Tibial nerve (tissue), 4 donors: Measurements from ENCODE around the gene JMY. TPM values are rescaled to one million over a fixed set of nuclear protein-coding genes. Genes with fewer than 3 reads are reported as not detected.

ENCODE experiments used
- DNase-seq, 2 donors: peaks; one replicate each; pipeline ENCODE4 v3.0.0-alpha.2; 2019; ENCODE audit warnings: low spot score in 2 of 2
- H3K27ac ChIP-seq, 4 donors: fragments of 200-600 bp; sonication (generic) in 3 of 4; one replicate each; pipeline ENCODE4 v1.5.1; 2017 to 2019; ENCODE audit warnings: mild to moderate bottlenecking in 1 of 4
- H3K27me3 ChIP-seq, 2 donors: fragments of 200-600 bp; sonication (generic) in 1 of 2; one replicate each; pipeline versions ENCODE4 v1.5.1 to v1.6.0; 2017 to 2019
- H3K36me3 ChIP-seq, 3 donors: fragments of 200-600 bp; sonication (generic); one replicate each; pipeline ENCODE4 v1.5.1; 2018 to 2019
- H3K4me1 ChIP-seq, 4 donors: fragments of 200-600 bp; sonication (generic) in 3 of 4; one replicate each; pipeline ENCODE4 v1.5.1; 2017 to 2019
- H3K4me3 ChIP-seq, 4 donors: fragments of 200-600 bp; sonication (generic) in 3 of 4; one replicate each; pipeline ENCODE4 v1.5.1; 2017 to 2019; ENCODE audit warnings: mild to moderate bottlenecking in 1 of 4, moderate library complexity in 1 of 4
- H3K9me3 ChIP-seq, 4 donors: fragments of 200-600 bp; sonication (generic) in 3 of 4; one replicate each; pipeline ENCODE4 v1.5.1; 2017 to 2019
- EP300 ChIP-seq, 2 donors: sonication (generic); formaldehyde crosslinking; IDR thresholded peaks; one replicate each; pipeline ENCODE4 v1.6.1; 2017; ENCODE audit warnings: antibody characterized with exemption in 2 of 2, mild to moderate bottlenecking in 1 of 2
- POLR2A ChIP-seq, 2 donors: fragments of 450-650 bp; IDR thresholded peaks; one replicate each; pipeline ENCODE4 v1.6.1; 2017; ENCODE audit warnings: antibody characterized with exemption in 2 of 2, mild to moderate bottlenecking in 2 of 2, moderate library complexity in 2 of 2
- WGBS, 2 donors: methylation state at CpG; one replicate each; pipeline ENCODE4 v1.1.5; 2018; 5-methylcytosine and 5-hydroxymethylcytosine counted together
- total RNA-seq, 4 donors: library from RNA; depleted of rRNA; stranded (reverse); fragments of >200 nt; gene quantifications; one replicate each; pipeline ENCODE4 v1.1.0, GENCODE V29; 2016
- TF ChIP-seq, protein P1 (sequence below), 5 experiments: fragments of 200-600 bp in 3 of 5; fragments of 450-650 bp in 2 of 5; sonication (generic) in 3 of 5; IDR thresholded peaks; one replicate each; pipeline ENCODE4 v1.5.1; 2016 to 2019; ENCODE audit warnings: antibody characterized with exemption in 5 of 5, mild to moderate bottlenecking in 3 of 5, moderate library complexity in 2 of 5

Gene JMY
- total RNA-seq, 4 donors from 2014 or later = 14.7 to 25.7 (median 23.4) TPM

GRCh38 chr5:79205965-79206364, 30.0 kb upstream of the JMY start:
- no peaks in the 10 kb centered on the region for H3K4me1 ChIP-seq
- H3K4me3 ChIP-seq = no peak overlapping the region
- DNase-seq = no peak
- TF ChIP-seq EP300 (IDR thresholded peaks at IDR 0.05) = no peak
- no peak for TF ChIP-seq POLR2A (IDR thresholded peaks at IDR 0.05)
- TF ChIP-seq, protein P1, sequence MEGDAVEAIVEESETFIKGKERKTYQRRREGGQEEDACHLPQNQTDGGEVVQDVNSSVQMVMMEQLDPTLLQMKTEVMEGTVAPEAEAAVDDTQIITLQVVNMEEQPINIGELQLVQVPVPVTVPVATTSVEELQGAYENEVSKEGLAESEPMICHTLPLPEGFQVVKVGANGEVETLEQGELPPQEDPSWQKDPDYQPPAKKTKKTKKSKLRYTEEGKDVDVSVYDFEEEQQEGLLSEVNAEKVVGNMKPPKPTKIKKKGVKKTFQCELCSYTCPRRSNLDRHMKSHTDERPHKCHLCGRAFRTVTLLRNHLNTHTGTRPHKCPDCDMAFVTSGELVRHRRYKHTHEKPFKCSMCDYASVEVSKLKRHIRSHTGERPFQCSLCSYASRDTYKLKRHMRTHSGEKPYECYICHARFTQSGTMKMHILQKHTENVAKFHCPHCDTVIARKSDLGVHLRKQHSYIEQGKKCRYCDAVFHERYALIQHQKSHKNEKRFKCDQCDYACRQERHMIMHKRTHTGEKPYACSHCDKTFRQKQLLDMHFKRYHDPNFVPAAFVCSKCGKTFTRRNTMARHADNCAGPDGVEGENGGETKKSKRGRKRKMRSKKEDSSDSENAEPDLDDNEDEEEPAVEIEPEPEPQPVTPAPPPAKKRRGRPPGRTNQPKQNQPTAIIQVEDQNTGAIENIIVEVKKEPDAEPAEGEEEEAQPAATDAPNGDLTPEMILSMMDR (IDR thresholded peaks at IDR 0.05) = no peak
- no peaks in the 10 kb centered on the region for H3K27me3 ChIP-seq
- 70 to 73% methylated on average over 3 of the region's 3 CpGs for WGBS, 2 donors
- no peaks in the 10 kb centered on the region for H3K36me3 ChIP-seq
- H3K27ac ChIP-seq = no peak overlapping the region
- H3K9me3 ChIP-seq = no peaks in the 10 kb centered on the region

- 92 to 95% methylated on average over 3 of the region's 3 CpGs for WGBS, 2 donors
- TF ChIP-seq, protein P1 (IDR thresholded peaks at IDR 0.05) = no peak
- TF ChIP-seq EP300 (IDR thresholded peaks at IDR 0.05) = no peak
Measured at GRCh38 chr5:79206541-79206940, 29.4 kb upstream of the JMY start.

GRCh38 chr5:79209505-79209904, 26.4 kb upstream of the JMY start:
- TF ChIP-seq, protein P1 (IDR thresholded peaks at IDR 0.05) = no peak
- no peak for TF ChIP-seq EP300 (IDR thresholded peaks at IDR 0.05)
- TF ChIP-seq POLR2A (IDR thresholded peaks at IDR 0.05) = no peak
- Histone ChIP-seq H3K27me3 (no peaks in the 10 kb centered on the region), H3K27ac (no peak overlapping the region), H3K36me3 (no peaks in the 10 kb centered on the region), H3K9me3 (no peaks in the 10 kb centered on the region), H3K4me3 (no peak overlapping the region), H3K4me1 (no peaks in the 10 kb centered on the region)
- DNase-seq = no peak

More at GRCh38 chr5:79206541-79206940, 29.4 kb upstream of the JMY start:
- no peaks in the 10 kb centered on the region for H3K36me3 ChIP-seq
- H3K27me3 ChIP-seq = no peaks in the 10 kb centered on the region
- H3K9me3 ChIP-seq = no peaks in the 10 kb centered on the region
- DNase-seq = no peak
- no peak overlapping the region for H3K4me3 ChIP-seq
- no peak overlapping the region for H3K27ac ChIP-seq
- no peaks in the 10 kb centered on the region for H3K4me1 ChIP-seq

- Histone ChIP-seq H3K4me3 (no peak overlapping the region), H3K9me3 (no peaks in the 10 kb centered on the region), H3K4me1 (no peaks in the 10 kb centered on the region), H3K27me3 (no peaks in the 10 kb centered on the region), H3K36me3 (peaks cover 0 to 10% (median 0%) of the 10 kb centered on the region in 3 donors), H3K27ac (no peak overlapping the region)
- TF ChIP-seq, protein P1 (IDR thresholded peaks at IDR 0.05) = no peak
- TF ChIP-seq POLR2A (IDR thresholded peaks at IDR 0.05) = no peak
- no peak for TF ChIP-seq EP300 (IDR thresholded peaks at IDR 0.05)
- WGBS, 2 donors = 81 to 83% methylated on average over 4 of the region's 4 CpGs
- no peak for DNase-seq
Measured at GRCh38 chr5:79224286-79224984, 11.5 kb upstream of the JMY start.

DNA sequence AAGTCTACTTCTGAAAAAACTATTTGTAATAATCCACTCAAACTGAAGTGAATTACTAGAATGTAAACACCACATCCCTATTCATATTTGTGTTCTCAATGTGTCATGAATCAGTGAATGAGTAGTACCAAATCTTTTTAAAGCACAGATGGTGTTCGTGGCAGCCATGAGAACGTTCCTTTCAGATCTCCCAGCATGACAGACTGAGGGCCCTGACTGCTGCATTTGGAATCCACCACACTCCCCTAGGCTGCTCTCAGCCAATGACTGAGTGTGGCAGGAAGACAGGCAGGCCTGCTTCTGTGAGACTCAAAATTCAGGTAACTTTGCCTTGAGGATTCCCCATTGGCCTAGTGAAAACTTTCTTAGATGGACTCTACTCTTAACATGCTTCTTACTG, 10.9 kb upstream of the JMY start:
- Histone ChIP-seq H3K27ac (no peak overlapping the region), H3K27me3 (no peaks in the 10 kb centered on the region), H3K9me3 (no peaks in the 10 kb centered on the region), H3K4me3 (no peak overlapping the region), H3K4me1 (no peaks in the 10 kb centered on the region), H3K36me3 (peaks cover 0 to 12% (median 0%) of the 10 kb centered on the region in 3 donors)
- no peak for DNase-seq
- TF ChIP-seq EP300 (IDR thresholded peaks at IDR 0.05) = no peak
- 62 to 70% methylated on average over 2 of the region's 2 CpGs for WGBS, 2 donors
